ENCODE results near the gene NFATC3.
A peak's percentile ranks its signal among the peaks of the same experiment; 100 is the strongest.

Gene NFATC3

DNA sequence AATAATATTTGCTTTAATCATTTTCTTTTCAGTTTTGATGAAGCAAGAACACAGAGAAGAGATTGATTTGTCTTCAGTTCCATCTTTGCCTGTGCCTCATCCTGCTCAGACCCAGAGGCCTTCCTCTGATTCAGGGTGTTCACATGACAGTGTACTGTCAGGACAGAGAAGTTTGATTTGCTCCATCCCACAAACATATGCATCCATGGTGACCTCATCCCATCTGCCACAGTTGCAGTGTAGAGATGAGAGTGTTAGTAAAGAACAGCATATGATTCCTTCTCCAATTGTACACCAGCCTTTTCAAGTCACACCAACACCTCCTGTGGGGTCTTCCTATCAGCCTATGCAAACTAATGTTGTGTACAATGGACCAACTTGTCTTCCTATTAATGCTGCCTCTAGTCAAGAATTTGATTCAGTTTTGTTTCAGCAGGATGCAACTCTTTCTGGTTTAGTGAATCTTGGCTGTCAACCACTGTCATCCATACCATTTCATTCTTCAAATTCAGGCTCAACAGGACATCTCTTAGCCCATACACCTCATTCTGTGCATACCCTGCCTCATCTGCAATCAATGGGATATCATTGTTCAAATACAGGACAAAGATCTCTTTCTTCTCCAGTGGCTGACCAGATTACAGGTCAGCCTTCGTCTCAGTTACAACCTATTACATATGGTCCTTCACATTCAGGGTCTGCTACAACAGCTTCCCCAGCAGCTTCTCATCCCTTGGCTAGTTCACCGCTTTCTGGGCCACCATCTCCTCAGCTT, 105.8 kb downstream of the NFATC3 start:
- no peak for DNase-seq

DNA sequence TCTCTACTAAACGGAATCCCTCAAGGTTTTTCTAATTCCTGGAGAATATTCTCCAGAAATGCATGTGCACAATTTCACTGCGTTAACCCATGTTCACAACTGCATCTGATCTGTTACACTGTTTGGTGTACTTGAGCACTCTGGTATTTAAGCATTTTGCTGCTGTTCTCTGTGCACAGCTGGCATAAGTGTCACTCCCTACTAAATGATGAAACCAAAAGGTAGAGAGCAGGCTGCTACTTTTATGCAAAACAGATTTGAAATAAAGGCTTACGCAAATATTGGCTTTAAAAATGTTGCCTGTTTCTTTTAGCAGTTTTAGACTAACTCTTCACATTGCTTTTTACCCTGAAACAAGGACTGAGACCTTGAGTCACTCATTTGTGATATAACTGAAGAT, 109.1 kb downstream of the NFATC3 start:
- no peak for DNase-seq

DNA sequence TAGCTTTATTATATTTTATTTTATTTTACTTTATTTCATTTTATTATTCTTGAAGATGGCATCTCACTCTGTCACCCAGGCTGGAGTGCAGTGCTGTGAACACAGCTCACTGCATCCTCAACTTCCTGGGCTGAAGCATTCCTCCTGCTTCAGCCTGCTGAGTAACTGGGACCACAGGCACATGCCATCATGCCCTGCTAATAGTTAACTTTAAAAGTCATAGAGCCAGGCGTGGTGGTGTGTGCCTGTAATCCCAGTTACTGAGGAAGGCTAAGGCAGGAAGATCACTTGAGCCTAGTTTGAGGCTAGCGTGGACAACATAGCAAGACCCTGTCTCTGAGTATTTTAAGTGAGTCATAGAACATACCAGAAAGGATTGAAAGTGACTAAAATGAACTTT, 112.1 kb downstream of the NFATC3 start:
- DNase-seq = no peak

DNA sequence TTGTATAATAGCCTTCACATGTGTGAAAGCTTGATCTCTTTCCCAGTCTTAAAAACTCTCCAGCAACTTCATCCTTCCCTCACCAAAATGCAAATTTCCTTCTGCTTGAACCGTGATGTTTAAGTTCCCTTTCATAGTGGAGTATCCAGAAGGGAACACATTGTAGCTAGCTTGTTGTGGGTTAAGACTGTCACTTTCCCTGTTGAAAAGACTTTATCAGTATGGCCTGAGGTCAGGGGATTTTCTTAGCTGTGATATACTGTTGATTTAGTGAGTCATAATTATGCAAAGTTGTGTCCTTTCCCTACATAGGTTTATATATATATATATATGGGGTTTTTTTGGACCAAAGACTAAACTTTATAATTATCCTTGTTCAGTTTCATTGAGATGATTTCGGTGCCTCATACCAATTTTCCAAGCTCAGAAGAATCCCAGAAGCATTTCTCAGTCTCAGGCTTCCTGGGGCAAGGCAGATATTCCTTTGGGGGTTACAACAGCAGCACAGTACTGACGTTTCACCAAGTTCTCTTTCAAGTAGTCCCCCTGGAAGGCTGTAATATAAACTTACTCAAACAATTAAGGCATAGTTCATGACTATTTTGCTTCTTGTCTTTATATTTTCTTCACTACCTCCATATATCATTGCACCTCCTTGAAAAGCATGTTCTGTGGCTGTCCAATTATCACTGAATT, 115.1 kb downstream of the NFATC3 start:
- no peak for DNase-seq

DNA sequence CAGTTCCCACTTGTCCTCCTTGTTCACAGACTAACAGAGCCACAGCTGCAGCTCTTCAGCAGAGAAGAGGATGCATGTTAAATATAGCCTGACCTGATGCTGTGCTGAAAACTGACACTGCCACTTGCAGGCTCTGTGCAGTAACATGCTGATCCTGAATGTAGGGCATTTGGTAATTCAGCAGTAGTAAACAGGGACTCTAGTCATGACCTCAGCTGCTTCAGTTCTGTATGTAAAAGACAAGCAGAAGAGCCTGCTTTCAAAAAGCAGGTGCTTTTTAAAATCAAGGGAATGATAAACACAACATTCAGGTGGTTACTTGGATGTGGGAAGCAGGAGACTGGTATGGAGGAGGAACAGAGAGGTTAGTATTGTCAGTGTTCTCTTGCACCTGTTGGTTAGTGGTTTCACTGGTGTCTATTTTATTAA, 116.9 kb downstream of the NFATC3 start:
- DNase-seq = no peak

DNA sequence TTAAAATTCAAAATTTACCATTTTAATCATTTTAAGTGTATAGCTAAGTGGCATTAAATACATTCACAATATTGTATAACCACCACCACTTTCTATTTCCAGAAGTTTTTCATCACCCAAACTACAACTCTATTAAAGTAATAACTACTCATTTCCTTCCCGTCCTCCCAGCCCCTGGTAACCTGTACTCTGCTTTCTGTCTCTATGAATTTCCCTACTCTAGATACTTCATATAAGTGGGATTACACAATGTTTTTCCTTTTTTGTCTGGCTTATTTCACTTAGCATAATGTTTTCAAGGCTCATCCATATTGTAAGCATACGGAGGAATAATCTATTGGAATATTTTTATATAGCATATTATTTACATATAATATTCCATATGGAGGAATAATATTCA, 121.1 kb downstream of the NFATC3 start:
- DNase-seq = no peak

DNA sequence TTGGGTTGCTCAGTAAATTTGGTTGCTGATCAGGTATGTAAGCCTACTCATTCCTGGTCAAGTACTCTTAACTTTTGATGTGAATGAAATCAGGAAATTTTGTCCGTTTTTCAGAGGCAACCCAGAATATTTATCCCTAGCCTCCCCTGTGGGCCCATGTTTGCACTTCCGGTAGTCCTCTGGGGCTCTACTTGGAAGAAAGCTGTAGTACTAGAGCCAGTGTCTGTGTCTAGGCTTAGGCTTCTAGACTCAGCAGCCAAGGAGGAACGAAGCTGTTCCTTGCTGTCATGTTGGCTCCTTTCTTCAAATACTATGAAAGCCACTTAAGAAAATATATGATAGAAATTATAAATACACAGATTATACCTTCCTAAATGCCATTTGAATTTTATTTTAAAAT, 129.6 kb downstream of the NFATC3 start:
- no peak for DNase-seq

DNA sequence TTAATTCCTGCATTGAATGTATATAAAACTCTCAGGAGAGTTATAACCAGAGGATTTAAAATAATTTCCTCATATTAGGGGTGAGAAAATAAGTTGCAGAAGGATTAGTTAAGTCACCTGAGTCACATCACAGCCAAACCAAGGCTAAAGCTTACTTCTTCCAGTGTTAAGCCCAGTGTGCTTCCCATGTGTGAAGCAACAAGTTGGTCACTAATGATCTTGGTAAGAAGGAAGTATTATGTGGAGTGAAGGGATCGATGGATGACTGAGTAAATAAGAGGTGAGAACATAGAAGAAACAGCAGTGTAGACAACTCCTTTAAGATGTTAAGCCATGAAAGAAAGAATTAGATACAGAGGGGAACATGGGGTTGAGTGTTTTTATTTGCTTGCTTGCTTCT, 130.1 kb downstream of the NFATC3 start:
- DNase-seq = no peak

DNA sequence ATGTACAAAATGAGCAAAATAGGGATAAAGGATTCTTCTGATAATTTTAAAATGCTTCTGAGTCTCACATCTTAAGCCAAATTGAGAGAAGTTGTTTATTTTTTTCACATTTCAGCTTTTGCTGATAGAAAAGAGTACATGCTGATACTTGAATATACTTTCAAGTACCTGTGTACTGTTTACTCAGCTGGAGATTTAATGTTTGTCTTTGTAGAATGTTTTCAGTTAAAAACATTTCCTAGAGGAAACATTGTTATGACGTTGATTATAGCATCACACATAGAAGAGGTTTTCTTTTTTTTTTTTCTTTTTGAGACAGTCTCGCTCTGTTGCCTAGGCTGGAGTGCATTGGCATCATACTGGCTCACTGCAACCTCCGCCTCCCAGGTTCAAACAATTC, 131.1 kb downstream of the NFATC3 start:
- DNase-seq = no peak

DNA sequence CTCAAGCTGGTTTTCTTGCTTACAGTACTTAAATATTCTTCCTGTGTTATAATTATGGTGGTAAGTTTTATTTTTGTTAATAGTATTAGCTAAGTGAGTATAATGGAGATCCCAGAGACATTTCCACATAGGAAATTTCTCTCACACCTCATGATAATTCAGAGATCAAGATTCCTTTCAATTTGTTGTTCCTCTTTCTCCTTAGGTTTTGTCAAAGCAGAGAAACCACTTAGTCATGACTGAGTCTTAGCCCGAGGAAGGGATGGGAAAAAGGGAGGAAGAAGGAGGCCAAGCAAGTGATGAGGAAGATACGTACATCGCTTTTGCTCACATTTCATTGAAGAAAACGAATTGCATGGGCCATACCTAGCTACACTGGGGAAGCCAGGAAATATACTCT, 132.3 kb downstream of the NFATC3 start:
- DNase-seq = no peak

DNA sequence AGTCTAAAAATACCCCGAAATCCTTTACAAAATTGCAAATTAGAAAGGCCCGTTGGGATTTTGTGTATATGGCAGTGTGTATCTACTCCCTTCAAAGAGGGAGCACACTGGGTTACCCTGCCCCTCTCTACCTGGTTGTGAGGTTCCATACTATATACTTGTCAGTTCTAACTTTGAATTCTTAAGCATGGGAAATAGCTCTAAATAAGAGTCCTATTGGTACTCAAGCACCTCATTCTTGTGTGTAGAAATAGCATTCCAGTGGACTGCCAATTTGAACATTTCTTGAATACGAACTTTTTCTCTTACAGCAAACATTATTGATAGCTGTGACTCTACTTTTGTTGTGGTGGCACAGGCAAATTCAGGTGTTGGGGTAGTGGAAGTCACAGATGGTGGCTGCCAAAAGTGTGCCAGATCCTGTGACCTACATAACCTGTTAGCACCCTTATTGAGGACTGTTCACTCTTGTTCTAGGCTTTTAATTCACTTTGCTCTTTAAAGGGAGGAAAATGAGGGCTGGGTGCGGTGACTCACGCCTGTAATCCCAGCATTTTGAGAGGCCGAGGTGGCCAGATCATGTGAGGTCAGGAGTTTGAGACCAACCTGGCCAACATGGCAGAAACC, 134.7 kb downstream of the NFATC3 start:
- DNase-seq = no peak

DNA sequence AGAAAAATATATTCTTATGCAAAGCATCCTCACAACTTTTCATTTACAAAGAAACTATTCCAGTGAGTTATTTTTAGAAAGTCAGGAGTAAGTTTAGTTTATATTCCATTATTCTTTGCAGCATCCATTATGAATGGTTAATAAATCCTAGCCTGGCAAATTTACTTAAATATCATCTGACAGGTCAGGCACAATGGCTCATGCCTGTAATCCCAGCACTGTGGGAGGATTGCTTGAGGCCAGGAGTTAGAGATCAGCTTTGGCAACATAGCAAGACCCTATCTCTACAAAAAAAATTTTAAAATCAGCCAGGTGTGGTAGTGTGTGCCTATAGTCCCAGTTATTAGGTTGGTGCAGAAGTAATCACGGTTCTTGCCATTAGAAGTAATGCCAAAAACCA, 137.9 kb downstream of the NFATC3 start:
- no peak for DNase-seq

DNA sequence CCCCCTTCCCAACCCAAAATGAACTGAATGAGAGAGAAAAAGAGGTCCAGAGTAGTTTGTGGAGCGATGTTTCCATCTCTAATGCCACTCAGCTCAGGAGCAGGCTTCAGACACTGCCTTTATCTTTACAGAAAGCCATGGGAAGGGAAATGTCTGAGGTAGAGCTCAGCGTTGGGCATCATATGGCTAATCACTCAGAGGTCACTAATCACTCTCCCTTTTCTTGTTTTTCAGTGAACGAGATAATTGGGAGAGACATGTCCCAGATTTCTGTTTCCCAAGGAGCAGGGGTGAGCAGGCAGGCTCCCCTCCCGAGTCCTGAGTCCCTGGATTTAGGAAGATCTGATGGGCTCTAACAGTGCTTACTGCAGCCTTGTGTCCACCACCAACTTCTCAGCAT, 140.9 kb downstream of the NFATC3 start:
- no peak for DNase-seq

DNA sequence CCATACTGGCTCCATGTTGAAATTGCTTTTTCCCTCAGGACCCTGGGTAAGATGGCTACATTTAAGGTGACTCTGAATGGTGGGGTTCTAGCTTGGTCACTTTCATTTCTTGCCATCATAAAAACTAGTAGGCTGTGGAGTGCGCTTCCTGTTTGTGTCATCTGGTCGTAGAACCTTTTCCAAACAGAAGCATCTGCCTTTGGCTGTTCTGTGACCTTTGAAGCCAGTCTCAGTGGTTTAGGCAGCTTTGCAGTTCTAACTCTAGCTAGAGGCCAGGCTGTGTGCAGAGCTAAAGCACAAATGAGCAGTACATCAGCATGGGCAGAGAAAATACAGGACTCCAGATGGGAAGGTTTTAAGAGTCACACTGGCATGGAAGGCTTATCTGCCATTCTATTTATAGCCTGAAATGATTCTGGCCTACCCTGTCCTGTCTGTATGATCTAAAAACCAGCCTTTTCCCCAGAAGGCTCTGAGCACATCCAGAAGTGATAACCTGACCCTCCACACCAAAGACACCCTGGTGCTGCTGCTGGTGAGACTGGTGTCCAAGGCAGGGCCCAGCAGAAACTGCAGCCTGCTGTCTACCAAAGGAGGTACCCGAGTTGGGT, 142.1 kb downstream of the NFATC3 start:
- DNase-seq = peak in 2 of 6 experiments; percentile 7 to 20

DNA sequence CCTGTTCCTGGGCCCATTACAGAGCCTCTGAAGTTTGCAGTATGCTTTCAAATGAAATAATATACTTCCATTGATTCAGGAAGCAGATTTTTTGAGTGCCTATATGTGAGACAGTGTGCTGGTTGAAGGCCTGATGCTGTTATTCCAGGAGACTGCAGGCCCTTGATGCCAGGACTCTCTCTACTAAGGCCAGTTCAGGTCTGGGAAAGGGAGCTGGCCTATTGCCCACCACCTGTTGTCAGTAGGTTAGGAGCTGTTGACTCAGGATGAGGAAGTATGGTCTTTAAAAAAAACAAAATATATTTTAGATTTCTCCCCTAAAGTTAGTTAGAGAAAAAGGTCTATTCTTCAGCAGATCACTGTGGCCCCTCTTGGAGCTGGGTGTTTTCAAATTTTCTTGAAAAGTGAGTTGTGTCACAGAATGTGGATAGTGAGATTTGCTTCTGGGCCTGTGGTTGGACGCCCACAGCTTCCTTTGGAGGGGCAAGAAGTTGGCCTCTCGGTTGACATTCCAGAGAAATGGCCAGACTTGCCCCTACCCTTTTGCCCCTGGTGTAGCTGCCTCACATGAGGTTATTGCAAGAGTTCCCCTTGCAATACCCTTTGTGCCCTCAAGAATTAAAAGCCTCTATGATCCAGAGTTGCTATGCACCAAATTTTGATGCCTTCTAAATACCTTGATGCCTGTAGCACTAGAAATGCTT, 142.8 kb downstream of the NFATC3 start:
- DNase-seq = no peak

DNA sequence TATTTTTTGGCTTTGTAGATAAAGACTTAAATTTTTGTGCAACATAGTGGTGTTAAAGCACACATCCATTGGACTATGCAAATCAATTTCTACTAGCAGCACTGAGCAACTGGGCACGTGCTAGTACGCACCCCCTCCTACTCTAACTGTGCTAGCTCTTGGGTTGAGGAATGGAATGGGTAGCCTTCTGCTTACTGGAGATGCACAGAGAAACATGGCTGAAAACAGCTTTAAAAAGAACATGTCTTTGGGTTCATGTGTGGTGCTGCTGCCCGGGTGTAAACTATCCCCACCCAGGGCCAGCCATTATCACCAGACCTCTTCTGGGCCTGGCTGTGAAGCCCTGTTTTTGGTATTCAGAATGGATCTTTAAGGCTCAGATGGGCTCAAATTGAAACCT, 143.5 kb downstream of the NFATC3 start:
- DNase-seq = no peak

DNA sequence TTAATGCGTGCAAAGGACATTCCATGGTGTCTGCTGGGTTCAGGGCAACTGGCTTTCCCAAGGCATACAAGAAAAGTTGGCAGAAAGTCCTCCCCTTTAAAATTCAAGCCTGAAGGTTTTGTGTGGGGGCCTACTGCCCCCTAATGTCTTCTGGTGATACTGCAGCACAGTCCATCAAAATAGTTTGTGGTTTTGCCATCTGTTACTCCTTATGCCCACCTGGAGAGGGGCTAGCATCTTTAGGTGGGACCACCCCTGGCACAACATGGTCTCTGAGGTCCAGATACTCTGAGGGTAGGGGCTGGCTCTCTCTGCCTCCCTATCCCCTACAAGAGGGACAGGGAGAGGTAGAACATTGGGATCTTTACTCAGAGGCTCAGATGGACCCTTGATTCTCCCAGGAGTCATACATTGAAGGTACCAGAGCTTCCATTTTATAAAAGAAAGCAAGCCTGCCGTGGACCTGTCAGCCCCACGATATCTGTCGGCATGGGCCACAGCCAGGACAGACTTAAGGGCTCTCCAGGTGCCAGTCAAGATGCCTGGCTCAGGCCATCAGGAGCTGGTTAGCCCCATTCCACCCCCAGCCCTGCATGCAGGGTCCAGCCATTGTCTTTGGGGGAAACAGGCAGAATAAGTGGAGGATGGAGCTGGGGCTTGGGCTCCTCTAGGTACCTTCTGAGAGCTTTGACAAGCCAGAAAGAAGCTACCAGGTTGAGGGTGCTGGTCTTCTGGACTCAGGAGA, 144.4 kb downstream of the NFATC3 start:
- peak; percentile 25 to 59 (median 34) for DNase-seq

DNA sequence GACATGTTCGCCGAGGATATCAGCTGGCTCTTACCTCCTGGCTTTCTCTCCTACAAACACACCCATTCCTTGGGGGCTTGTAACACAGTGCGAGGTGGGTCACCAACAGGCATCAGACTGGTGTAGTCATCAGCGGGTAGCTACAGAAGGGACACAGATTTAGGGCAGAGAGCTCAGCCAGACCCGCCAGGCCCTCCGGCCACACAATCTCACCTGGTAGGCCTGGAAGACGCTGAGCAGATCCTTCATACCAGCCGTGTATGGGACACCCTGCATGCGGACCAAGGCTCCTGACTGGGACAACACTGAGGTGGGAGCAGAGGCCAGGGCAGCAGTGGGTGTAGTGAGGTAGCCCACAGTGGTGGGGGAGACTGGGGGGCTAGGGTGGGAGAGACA, 145.0 kb downstream of the NFATC3 start:
- no peak for DNase-seq

DNA sequence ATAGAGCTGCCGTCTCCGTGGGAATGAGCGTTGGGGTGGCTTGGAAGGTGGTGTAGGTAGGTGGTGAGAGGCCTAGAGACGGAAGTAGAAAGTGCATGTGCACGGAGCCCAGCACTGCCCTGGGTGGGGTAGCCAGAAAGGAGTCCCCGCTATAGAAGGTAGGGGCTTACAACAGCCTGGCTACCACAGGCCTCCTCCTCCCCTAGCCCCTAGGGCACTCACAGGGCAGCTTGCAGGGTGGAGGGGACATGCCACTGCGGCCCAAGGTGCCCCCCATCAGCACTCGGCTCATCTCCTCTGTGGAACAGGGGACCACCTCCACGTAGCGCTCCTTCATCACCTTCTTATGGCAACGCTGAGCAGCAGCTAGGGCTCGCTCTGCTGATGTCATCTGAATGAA, 145.8 kb downstream of the NFATC3 start:
- no peak for DNase-seq

DNA sequence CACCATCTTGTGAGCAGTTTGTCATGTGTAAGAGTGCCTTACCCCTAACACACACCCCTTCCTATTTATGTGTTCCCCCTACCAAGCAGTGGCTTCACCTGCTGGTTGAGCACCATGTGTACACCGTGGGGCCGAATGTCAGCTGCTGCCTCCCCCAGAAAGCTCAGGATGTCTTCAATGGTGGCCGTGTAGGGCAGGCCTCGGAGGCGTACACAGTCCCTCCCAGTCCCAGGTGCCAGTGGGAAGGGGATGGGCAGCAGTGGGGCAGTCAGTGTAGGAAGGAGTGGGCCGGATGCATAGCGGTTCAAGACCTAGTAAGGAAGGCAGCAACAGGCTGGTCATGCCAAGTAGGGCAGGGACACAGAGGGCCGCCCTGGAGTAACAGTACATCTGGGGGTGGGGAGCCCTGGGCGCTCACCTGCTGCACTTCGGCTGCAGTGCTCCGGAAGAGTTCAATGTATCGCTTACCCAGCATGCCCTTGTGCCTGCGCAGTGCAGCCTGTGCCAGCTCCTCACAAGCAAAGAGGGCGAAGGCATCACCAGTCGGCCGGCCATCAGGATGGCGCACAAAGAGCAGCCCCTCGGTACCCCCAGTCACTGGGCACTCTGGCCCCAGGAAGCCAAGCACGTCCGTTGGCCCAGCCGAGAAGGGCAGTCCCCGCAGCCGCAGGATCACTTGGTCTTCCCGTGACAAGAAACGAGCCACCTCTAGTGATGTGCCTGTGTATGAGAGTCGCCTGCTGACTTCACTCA, 146.4 kb downstream of the NFATC3 start:
- DNase-seq = no peak

DNA sequence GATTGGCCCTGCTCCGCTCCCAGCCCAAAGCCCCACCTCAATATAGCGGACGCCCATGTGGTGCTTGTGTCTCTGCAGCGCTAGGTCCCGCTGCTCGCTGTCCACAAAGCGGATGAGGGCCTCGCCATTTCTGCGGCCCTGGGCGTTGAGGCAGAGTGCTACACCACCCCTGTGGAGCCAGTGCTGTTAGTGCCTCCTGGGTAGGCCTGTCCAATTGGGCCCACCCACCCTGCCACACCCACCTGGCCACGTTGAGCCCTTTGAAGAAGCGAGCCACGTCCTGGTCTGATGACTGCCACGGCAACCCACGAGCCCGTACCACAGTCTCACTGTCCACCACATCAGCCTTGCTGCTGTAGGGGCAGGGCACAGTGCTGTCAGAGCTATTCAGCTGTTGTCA, 147.2 kb downstream of the NFATC3 start:
- DNase-seq = no peak

Data from stimulated activated naive CD4-positive, alpha-beta T cell (primary cell).